ENCODE results near the gene MARCHF5. TPM values are rescaled to one million over a fixed set of nuclear protein-coding genes. Genes with fewer than 3 reads are reported as not detected.

The MARCHF5 gene
- total RNA-seq, 4 donors from 2014 or later = 18.6 to 30.0 (median 26.5) TPM

- DNase-seq (ENCODE audit: low spot score) (no peak), ATAC-seq (ENCODE audit: low FRiP score) (no peak)
- TF ChIP-seq CTCF (IDR thresholded peaks at IDR 0.05) = no peak
Observed at GRCh38 chr10:92263396-92263795, 27.6 kb upstream of the MARCHF5 start.

GRCh38 chr10:92264249-92264648 is 26.7 kb upstream of the MARCHF5 start:
- ATAC-seq (ENCODE audit: low FRiP score) (no peak), DNase-seq (ENCODE audit: low spot score) (no peak)
- TF ChIP-seq CTCF (IDR thresholded peaks at IDR 0.05) = no peak

GRCh38 chr10:92265687-92266258 is 25.2 kb upstream of the MARCHF5 start:
- ATAC-seq (ENCODE audit: low FRiP score) (no peak), DNase-seq (ENCODE audit: low spot score) (no peak)
- no peak for TF ChIP-seq CTCF (IDR thresholded peaks at IDR 0.05)

GRCh38 chr10:92267343-92267742 is 23.6 kb upstream of the MARCHF5 start:
- no peak for TF ChIP-seq CTCF (IDR thresholded peaks at IDR 0.05)

GRCh38 chr10:92268748-92269147 is 22.2 kb upstream of the MARCHF5 start:
- DNase-seq (ENCODE audit: low spot score) (no peak), ATAC-seq (ENCODE audit: low FRiP score) (no peak)
- TF ChIP-seq CTCF (IDR thresholded peaks at IDR 0.05) = no peak

More at GRCh38 chr10:92267343-92267742, 23.6 kb upstream of the MARCHF5 start:
- DNase-seq (ENCODE audit: low spot score) = no peak
- no peak for ATAC-seq (ENCODE audit: low FRiP score)

- TF ChIP-seq CTCF (IDR thresholded peaks at IDR 0.05) = no peak
- DNase-seq (ENCODE audit: low spot score) = no peak
- ATAC-seq (ENCODE audit: low FRiP score) = no peak
Observed at GRCh38 chr10:92274071-92274470, 16.9 kb upstream of the MARCHF5 start.

- ATAC-seq (ENCODE audit: low FRiP score) = no peak
- TF ChIP-seq CTCF (IDR thresholded peaks at IDR 0.05) = no peak
Observed at GRCh38 chr10:92278996-92279696, 11.8 kb upstream of the MARCHF5 start.

More at GRCh38 chr10:92278996-92279696, 11.8 kb upstream of the MARCHF5 start:
- no peak for DNase-seq (ENCODE audit: low spot score)

Measured in omental fat pad (tissue), 4 donors.